Kidney (tissue), 14 donors: Measurements from ENCODE around the gene RUSC1. TPM values are rescaled to one million over a fixed set of nuclear protein-coding genes. Genes with fewer than 3 reads are reported as not detected.

Source experiments
- DNase-seq, 5 donors: peaks; one replicate each; pipeline ENCODE4 v3.0.0-alpha.2; 2013 to 2020
- FAIRE-seq: peaks from 2 replicates; lab custom pipeline; 2012; peaks lifted over from hg19 to GRCh38; lab: Jason Lieb, UNC
- H3K27ac ChIP-seq, 2 donors: one replicate each; pipeline ENCODE4 v1.7.0; 2013; ENCODE audit warnings: low read depth in 2 of 2, low read length in 2 of 2, inconsistent platforms in 1 of 2
- H3K27me3 ChIP-seq: one replicate; pipeline ENCODE4 v1.7.1; 2013; ENCODE audit warnings: low read length, inconsistent platforms; ENCODE audit not compliant: control insufficient read depth, insufficient read depth
- H3K36me3 ChIP-seq, 3 donors: one replicate each; pipeline versions ENCODE4 v1.7.0 to v1.7.1; 2013; ENCODE audit warnings: low read length in 3 of 3, control low read depth in 1 of 3, inconsistent platforms in 1 of 3; ENCODE audit not compliant: insufficient read depth in 3 of 3, control insufficient read depth in 2 of 3
- H3K4me1 ChIP-seq, 3 donors: one replicate each; pipeline versions ENCODE4 v1.7.0 to v1.7.1; 2013; ENCODE audit warnings: low read length in 3 of 3, inconsistent platforms in 1 of 3, low read depth in 1 of 3; ENCODE audit not compliant: control insufficient read depth in 2 of 3, insufficient read depth in 2 of 3
- H3K4me3 ChIP-seq, 3 donors: one replicate each; pipeline versions ENCODE4 v1.7.0 to v1.8.1; 2013; ENCODE audit warnings: low read length in 3 of 3, control low read depth in 1 of 3, inconsistent platforms in 1 of 3
- H3K9ac ChIP-seq, 3 donors: one replicate each; pipeline versions ENCODE4 v1.7.0 to v1.7.1; 2013; ENCODE audit warnings: low read length in 3 of 3, control low read depth in 1 of 3, inconsistent platforms in 1 of 3
- H3K9me3 ChIP-seq, 3 donors: one replicate each; pipeline versions ENCODE4 v1.7.0 to v1.7.1; 2013; ENCODE audit warnings: low read length in 3 of 3, control low read depth in 1 of 3, inconsistent platforms in 1 of 3; ENCODE audit not compliant: control insufficient read depth in 2 of 3, insufficient read depth in 1 of 3
- CTCF ChIP-seq: IDR thresholded peaks from 3 replicates; pipeline ENCODE4 v1.5.1; 2012; ENCODE audit warnings: mild to moderate bottlenecking, moderate library complexity, borderline replicate concordance; ENCODE audit not compliant: insufficient read depth; ENCODE audit errors: extremely low read depth
- intact Hi-C: fragments of 100-400 bp; cut with DNase I; formaldehyde crosslinking; loops from one replicate; pipeline ENCODE4 v1.11.1; 2022
- polyA plus RNA-seq: library from polyadenylated mRNA; stranded (reverse); fragments of 350-450 nt; fragmentation: Illumina TruSeq; extraction: RNeasy Lipid Tissue Mini Kit (QIAGEN cat#74804); gene quantifications from one replicate; pipeline ENCODE4 v1.2.3, GENCODE V29; 2014; ENCODE audit warnings: low read depth, low replicate concordance; ENCODE audit not compliant: insufficient read depth
- total RNA-seq: library from RNA; stranded (reverse); fragmentation: NEBNext Ultra II Directional; extraction: Animal tissue kit (Norgen Biotek cat#: 25700); gene quantifications from one replicate; pipeline ENCODE4 v1.2.1, GENCODE V29; 2021
- donor health status: control.
- donor health status: control.
- donor health status: control.
- donor health status: control.
- donor health status: control.
- donor health status: DM: yes; HTN: yes; CAD: no.
- donor health status: Normal renal cell carcinoma (clear cell type).

Gene RUSC1
- total and polyA plus RNA-seq, 2 donors from 2014 or later: 29.7 to 32.7 TPM

- no peaks in the 10 kb centered on the region for H3K9me3 ChIP-seq
- TF ChIP-seq CTCF: no peak
- intact Hi-C loops: no loop called here
- no peak overlapping the region for H3K4me3 ChIP-seq
- H3K9ac ChIP-seq: no peak overlapping the region
- no peak for FAIRE-seq
- peak overlapping the region in 1 of 2 donors; percentile 46 for H3K27ac ChIP-seq
- H3K36me3 ChIP-seq: peaks cover 7 to 13% (median 7%) of the 10 kb centered on the region in 3 donors
- DNase-seq: peak in 1 of 5 donors; percentile 45
- no peaks in the 10 kb centered on the region for H3K27me3 ChIP-seq
- peaks cover 0 to 11% (median 10%) of the 10 kb centered on the region in 3 donors for H3K4me1 ChIP-seq
These were observed 3.8 kb upstream of the RUSC1 start for GRCh38 chr1:155316922-155317321.

- TF ChIP-seq CTCF: no peak
- Histone ChIP-seq H3K36me3 (peaks cover 3 to 11% (median 5%) of the 10 kb centered on the region in 3 donors), H3K27ac (no peak overlapping the region), H3K9ac (no peak overlapping the region), H3K4me3 (no peak overlapping the region), H3K27me3 (no peaks in the 10 kb centered on the region), H3K4me1 (peaks cover 0 to 14% (median 11%) of the 10 kb centered on the region in 3 donors), H3K9me3 (no peaks in the 10 kb centered on the region)
- intact Hi-C loops: no loop called here
- FAIRE-seq (no peak), DNase-seq (peak in 2 of 5 donors; percentile 22 to 24)
These were observed 2.6 kb upstream of the RUSC1 start for GRCh38 chr1:155318082-155318481.

- DNase-seq (peak in 1 of 5 donors; percentile 38), FAIRE-seq (no peak)
- intact Hi-C loops: no loop called here
- Histone ChIP-seq H3K4me1 (peaks cover 0 to 14% (median 11%) of the 10 kb centered on the region in 3 donors), H3K27me3 (no peaks in the 10 kb centered on the region), H3K36me3 (peaks cover 3 to 5% (median 3%) of the 10 kb centered on the region in 3 donors), H3K9ac (no peak overlapping the region), H3K27ac (no peak overlapping the region), H3K9me3 (no peaks in the 10 kb centered on the region), H3K4me3 (no peak overlapping the region)
- no peak for TF ChIP-seq CTCF
These were observed 1.2 kb upstream of the RUSC1 start for GRCh38 chr1:155319536-155319935.

- peaks cover 0 to 5% (median 0%) of the 10 kb centered on the region in 3 donors for H3K36me3 ChIP-seq
- peak overlapping the region; percentile 34 to 85 for H3K27ac ChIP-seq
- no peak for TF ChIP-seq CTCF
- DNase-seq (peak in 1 of 5 donors; percentile 47), FAIRE-seq (no peak)
- H3K27me3 ChIP-seq: no peaks in the 10 kb centered on the region
- peaks cover 0 to 16% (median 11%) of the 10 kb centered on the region in 3 donors for H3K4me1 ChIP-seq
- peak overlapping the region; percentile 60 to 73 (median 66) for H3K4me3 ChIP-seq
- no peaks in the 10 kb centered on the region for H3K9me3 ChIP-seq
- H3K9ac ChIP-seq: peak overlapping the region in 2 of 3 donors; percentile 14 to 65
- intact Hi-C loops: no loop called here
These were observed 442 bp upstream of the RUSC1 start for GRCh38 chr1:155320252-155320651.
